PC-9 (cell line): Measurements from ENCODE around the gene GRAMD1C. TPM values are rescaled to one million over a fixed set of nuclear protein-coding genes. Genes with fewer than 3 reads are reported as not detected.

Experiments used
- BruUV-seq: library from RNA; stranded (reverse); fragments of 400-500 nt; replicated peaks from 2 replicates; lab custom pipeline; 2021; lab: Mats Ljungman, UMichigan
- CTCF ChIA-PET: fragments of 300-600 bp; sonication (Branson Sonifier 250); formaldehyde crosslinking; loops from one replicate; lab custom pipeline; 2022; ENCODE audit warnings: antibody characterized with exemption; lab: Charles Lee
- POLR2A ChIA-PET: fragments of 300-600 bp; sonication (Branson Sonifier 250); formaldehyde crosslinking; loops from one replicate; lab custom pipeline; 2022; ENCODE audit warnings: antibody characterized with exemption; ENCODE audit not compliant: unreplicated experiment; lab: Charles Lee
- DNase-seq, 2 experiments: peaks; one replicate each; pipeline versions ENCODE4 v3.0.0 to v3.0.0-alpha.2; 2015 to 2022; ENCODE audit warnings: mixed read lengths in 1 of 2
- H2AFZ ChIP-seq: fragments of 200-600 bp; sonication (generic); 2 replicates; pipeline ENCODE4 v1.8.1; 2017; ENCODE audit warnings: antibody characterized with exemption
- H3F3A ChIP-seq: fragments of 200-600 bp; sonication (generic); 2 replicates; pipeline ENCODE4 v1.8.1; 2017; ENCODE audit warnings: antibody characterized with exemption, mild to moderate bottlenecking, low read depth; ENCODE audit not compliant: insufficient read depth
- H3K27ac ChIP-seq: fragments of 200-600 bp; sonication (generic); 2 replicates; pipeline ENCODE4 v1.6.1; 2016; ENCODE audit warnings: mixed run types
- H3K27me3 ChIP-seq: fragments of 200-600 bp; sonication (generic); 2 replicates; pipeline ENCODE4 v1.6.1; 2016; ENCODE audit warnings: low read depth, mixed run types; ENCODE audit not compliant: insufficient read depth
- H3K36me3 ChIP-seq: fragments of 200-600 bp; sonication (generic); 2 replicates; pipeline ENCODE4 v1.6.1; 2016; ENCODE audit warnings: low read depth, mixed run types
- H3K4me1 ChIP-seq: fragments of 200-600 bp; sonication (generic); replicated peaks from 2 replicates; pipeline ENCODE4 v1.6.1; 2016; ENCODE audit warnings: mixed run types; ENCODE audit not compliant: insufficient read depth
- H3K4me2 ChIP-seq: fragments of 200-600 bp; sonication (generic); 2 replicates; pipeline ENCODE4 v1.6.1; 2017; ENCODE audit warnings: mixed run types
- H3K4me3 ChIP-seq: fragments of 200-600 bp; sonication (generic); 2 replicates; pipeline ENCODE4 v1.6.1; 2016; ENCODE audit warnings: mixed run types
- H3K79me2 ChIP-seq: fragments of 200-600 bp; sonication (generic); 2 replicates; pipeline ENCODE4 v1.6.1; 2017; ENCODE audit warnings: low read depth, mixed run types
- H3K9me2 ChIP-seq: fragments of 200-600 bp; sonication (generic); 2 replicates; pipeline ENCODE4 v1.8.1; 2017; ENCODE audit warnings: mild to moderate bottlenecking; ENCODE audit not compliant: insufficient read depth
- H3K9me3 ChIP-seq: fragments of 200-600 bp; sonication (generic); 2 replicates; pipeline ENCODE4 v1.8.1; 2016; ENCODE audit warnings: low read depth; ENCODE audit not compliant: insufficient read depth
- H4K20me1 ChIP-seq: fragments of 200-600 bp; sonication (generic); 2 replicates; pipeline ENCODE4 v1.8.1; 2017; ENCODE audit not compliant: insufficient read depth
- CTCF ChIP-seq: fragments of 200-600 bp; sonication (generic); conservative IDR thresholded peaks from 2 replicates; pipeline ENCODE4 v1.6.1; 2017; ENCODE audit warnings: mixed run types, antibody characterized with exemption, mild to moderate bottlenecking, moderate library complexity
- EZH2 ChIP-seq: fragments of 200-600 bp; sonication (generic); IDR thresholded peaks from 2 replicates; pipeline ENCODE4 v1.8.0; 2017; ENCODE audit warnings: antibody characterized with exemption, low read depth
- intact Hi-C: fragments of 100-400 bp; cut with micrococcal nuclease; formaldehyde crosslinking; loops from one replicate; pipeline ENCODE4 v1.10.0; 2022; ENCODE audit not compliant: unreplicated experiment
- total RNA-seq: library from RNA; stranded (reverse); gene quantifications from 2 replicates; pipeline ENCODE4 v1.2.3, GENCODE V29; 2021

Gene GRAMD1C
- total RNA-seq, 1 experiment from 2014 or later: 14.7 TPM

- Histone ChIP-seq H3K36me3 (no peaks in the 10 kb centered on the region), H3K27ac (no peak overlapping the region), H3K4me3 (no peak overlapping the region), H3K27me3 (no peaks in the 10 kb centered on the region), H4K20me1 (no peaks in the 10 kb centered on the region), H3K9me2 (no peaks in the 10 kb centered on the region), H3K9me3 (no peaks in the 10 kb centered on the region), H3K79me2 (no peaks in the 10 kb centered on the region), H3K4me1 (no peaks in the 10 kb centered on the region), H3F3A (no peaks in the 10 kb centered on the region), H3K4me2 (no peak overlapping the region), H2AFZ (no peak overlapping the region)
- intact Hi-C loops: no loop called here
- BruUV-seq: no TSS peak
- ChIA-PET POLR2A (interaction anchor here (0.7 kb wide), 1 partner anchor 1872 kb away, joined by 3 read pairs; no protein-coding TSS in a partner anchor), CTCF (no interaction called here)
- no peak for DNase-seq
- TF ChIP-seq EZH2 (no peak), CTCF (no peak)
These were observed 145.0 kb downstream of the GRAMD1C start for GRCh38 chr3:113983544-113983943.

- H4K20me1 ChIP-seq: no peaks in the 10 kb centered on the region
- no peaks in the 10 kb centered on the region for H3K79me2 ChIP-seq
- no peak overlapping the region for H3K4me3 ChIP-seq
- ChIA-PET CTCF (no interaction called here), POLR2A (no interaction called here)
- intact Hi-C loops: no loop called here
- H3K4me2 ChIP-seq: no peak overlapping the region
- H3K27me3 ChIP-seq: no peaks in the 10 kb centered on the region
- no peak overlapping the region for H3K27ac ChIP-seq
- no peaks in the 10 kb centered on the region for H3K4me1 ChIP-seq
- H3F3A ChIP-seq: no peaks in the 10 kb centered on the region
- BruUV-seq: no TSS peak
- no peak for DNase-seq
- no peaks in the 10 kb centered on the region for H3K9me3 ChIP-seq
- TF ChIP-seq EZH2 (no peak), CTCF (no peak)
- H3K36me3 ChIP-seq: no peaks in the 10 kb centered on the region
- H2AFZ ChIP-seq: no peak overlapping the region
- no peaks in the 10 kb centered on the region for H3K9me2 ChIP-seq
These were observed 147.0 kb downstream of the GRAMD1C start for GRCh38 chr3:113985541-113985940.

Other genes with a start within 250 kb of the GRAMD1C start
- gene USF3, start 142.1 kb upstream of the GRAMD1C start, total RNA-seq: 7.1 and 12.8 TPM in 2 replicates
- 198 and 221 TPM in 2 replicates for gene NAA50, start 92.5 kb upstream of the GRAMD1C start, total RNA-seq
- gene ATP6V1A, start 91.8 kb upstream of the GRAMD1C start, total RNA-seq: 56.2 and 75.1 TPM in 2 replicates
- 17.5 and 20.9 TPM in 2 replicates for gene ZDHHC23, start 109.2 kb downstream of the GRAMD1C start, total RNA-seq
- gene CCDC191, start 217.7 kb downstream of the GRAMD1C start, total RNA-seq: 11.0 and 13.2 TPM in 2 replicates
- gene QTRT2, start 217.9 kb downstream of the GRAMD1C start, total RNA-seq: 30.4 and 33.4 TPM in 2 replicates